ENCODE measurements around the gene SPECC1L.

The SPECC1L gene

GRCh38 chr22:24450610-24451009 lies 180.0 kb downstream of the SPECC1L start:
- no peak for TF ChIP-seq FOXP2 (optimal IDR thresholded peaks at IDR 0.05; ENCODE audit: borderline replicate concordance, extremely low read depth, extremely low read length, insufficient read depth)
- TF ChIP-seq SIN3A (IDR thresholded peaks at IDR 0.05; ENCODE audit: borderline replicate concordance, insufficient read depth, low read length) = no peak
- no peak for TF ChIP-seq TAF1 (IDR thresholded peaks at IDR 0.05; ENCODE audit: borderline replicate concordance, insufficient read depth, low read length)

GRCh38 chr22:24451162-24451561 lies 180.5 kb downstream of the SPECC1L start:
- TF ChIP-seq FOXP2 (optimal IDR thresholded peaks at IDR 0.05; ENCODE audit: borderline replicate concordance, extremely low read depth, extremely low read length, insufficient read depth) (no peak), SIN3A (IDR thresholded peaks at IDR 0.05; ENCODE audit: borderline replicate concordance, insufficient read depth, low read length) (no peak), REST (IDR thresholded peaks at IDR 0.05; ENCODE audit: insufficient read depth in 1 of 2, low read depth in 2 of 2, low read length in 2 of 2) (no peak), POLR2AphosphoS5 (IDR thresholded peaks at IDR 0.05; ENCODE audit: low read depth, low read length) (no peak), TAF1 (IDR thresholded peaks at IDR 0.05; ENCODE audit: borderline replicate concordance, insufficient read depth, low read length) (no peak)

GRCh38 chr22:24453853-24454252 lies 183.2 kb downstream of the SPECC1L start:
- no peak for TF ChIP-seq REST (IDR thresholded peaks at IDR 0.05; ENCODE audit: insufficient read depth in 1 of 2, low read depth in 2 of 2, low read length in 2 of 2)

- TF ChIP-seq SIN3A (IDR thresholded peaks at IDR 0.05; ENCODE audit: borderline replicate concordance, insufficient read depth, low read length) (no peak), POLR2AphosphoS5 (IDR thresholded peaks at IDR 0.05; ENCODE audit: low read depth, low read length) (no peak)
These were observed 184.4 kb downstream of the SPECC1L start for GRCh38 chr22:24455039-24455438.

- no peak for TF ChIP-seq SIN3A (IDR thresholded peaks at IDR 0.05; ENCODE audit: borderline replicate concordance, insufficient read depth, low read length)
- TF ChIP-seq POLR2AphosphoS5 (IDR thresholded peaks at IDR 0.05; ENCODE audit: low read depth, low read length) = no peak
- TF ChIP-seq REST (IDR thresholded peaks at IDR 0.05; ENCODE audit: insufficient read depth in 1 of 2, low read depth in 2 of 2, low read length in 2 of 2) = no peak
These were observed 185.3 kb downstream of the SPECC1L start for GRCh38 chr22:24455751-24456426.

GRCh38 chr22:24457894-24458420 lies 187.3 kb downstream of the SPECC1L start:
- no peak for TF ChIP-seq TAF1 (IDR thresholded peaks at IDR 0.05; ENCODE audit: borderline replicate concordance, insufficient read depth, low read length)
- TF ChIP-seq REST (IDR thresholded peaks at IDR 0.05; ENCODE audit: insufficient read depth in 1 of 2, low read depth in 2 of 2, low read length in 2 of 2) = no peak
- TF ChIP-seq FOXP2 (optimal IDR thresholded peaks at IDR 0.05; ENCODE audit: borderline replicate concordance, extremely low read depth, extremely low read length, insufficient read depth) = no peak
- no peak for TF ChIP-seq SIN3A (IDR thresholded peaks at IDR 0.05; ENCODE audit: borderline replicate concordance, insufficient read depth, low read length)
- no peak for TF ChIP-seq POLR2AphosphoS5 (IDR thresholded peaks at IDR 0.05; ENCODE audit: low read depth, low read length)
